Measurements from ENCODE around the gene PHKG1.

- TF ChIP-seq, protein P1, sequence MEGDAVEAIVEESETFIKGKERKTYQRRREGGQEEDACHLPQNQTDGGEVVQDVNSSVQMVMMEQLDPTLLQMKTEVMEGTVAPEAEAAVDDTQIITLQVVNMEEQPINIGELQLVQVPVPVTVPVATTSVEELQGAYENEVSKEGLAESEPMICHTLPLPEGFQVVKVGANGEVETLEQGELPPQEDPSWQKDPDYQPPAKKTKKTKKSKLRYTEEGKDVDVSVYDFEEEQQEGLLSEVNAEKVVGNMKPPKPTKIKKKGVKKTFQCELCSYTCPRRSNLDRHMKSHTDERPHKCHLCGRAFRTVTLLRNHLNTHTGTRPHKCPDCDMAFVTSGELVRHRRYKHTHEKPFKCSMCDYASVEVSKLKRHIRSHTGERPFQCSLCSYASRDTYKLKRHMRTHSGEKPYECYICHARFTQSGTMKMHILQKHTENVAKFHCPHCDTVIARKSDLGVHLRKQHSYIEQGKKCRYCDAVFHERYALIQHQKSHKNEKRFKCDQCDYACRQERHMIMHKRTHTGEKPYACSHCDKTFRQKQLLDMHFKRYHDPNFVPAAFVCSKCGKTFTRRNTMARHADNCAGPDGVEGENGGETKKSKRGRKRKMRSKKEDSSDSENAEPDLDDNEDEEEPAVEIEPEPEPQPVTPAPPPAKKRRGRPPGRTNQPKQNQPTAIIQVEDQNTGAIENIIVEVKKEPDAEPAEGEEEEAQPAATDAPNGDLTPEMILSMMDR (IDR thresholded peaks at IDR 0.05) = no peak
- TF ChIP-seq ZFX (IDR thresholded peaks at IDR 0.05; ENCODE audit: borderline replicate concordance) = no peak
Observed at GRCh38 chr7:56083150-56083785, 9.5 kb downstream of the PHKG1 start.
